Posterior cingulate gyrus (tissue), 11 donors: ENCODE results near the gene RPUSD3.
"Not testable (repeated sequence)": the region's sequence is repeated elsewhere in the genome, so short reads cannot be mapped to it uniquely, and the experiment has no call there.

Experiments
- DNase-seq, 10 donors: peaks; one replicate each; pipeline versions ENCODE4 v3.0.0 to v3.0.0-alpha.2; 2020 to 2021; ENCODE audit warnings: mixed read lengths in 3 of 10
- intact Hi-C: fragments of 100-400 bp; cut with DNase I; formaldehyde crosslinking; loops from one replicate; pipeline ENCODE4 v1.15.1; 2023

Gene RPUSD3

GRCh38 chr3:9843715-9844438 lies at the start of gene RPUSD3:
RPUSD3 (minus strand) TSS chr3:9844008; CDS start chr3:9843990, 18 bp downstream.
- intact Hi-C loops, result loop anchor here (5.0 kb wide), 1 partner anchor 48 kb away; the partner anchor contains the start of gene JAGN1
- peak; percentile 98 to 100 (median 100) for DNase-seq

DNA sequence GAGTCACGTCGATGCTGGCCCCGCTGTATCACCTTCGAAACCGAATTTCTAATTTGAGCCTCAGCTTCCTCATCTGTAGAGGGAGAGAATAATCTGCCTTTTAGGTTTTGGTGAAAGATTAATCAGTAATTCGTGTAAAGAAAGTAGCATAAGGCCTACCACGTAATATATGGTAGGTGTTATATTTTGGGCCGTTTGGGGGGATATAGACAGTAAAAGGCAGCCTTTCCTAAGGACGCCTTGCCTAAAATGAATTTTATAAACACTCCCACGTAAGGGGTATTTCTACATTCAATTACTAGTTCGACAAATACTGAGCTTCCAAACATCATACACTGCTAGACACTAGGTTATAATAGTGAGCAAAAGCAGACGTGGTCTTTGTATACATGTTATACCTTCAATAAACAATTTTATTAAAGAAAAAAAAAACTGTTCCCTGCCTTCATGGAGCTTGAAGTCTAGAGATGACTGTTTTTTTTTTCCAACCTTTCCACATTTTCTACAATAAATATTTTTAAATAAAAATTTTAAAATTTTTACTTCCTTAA lies 47.3 kb upstream of the RPUSD3 start:
- DNase-seq, result no peak
- intact Hi-C loops, result loop anchor here (5.0 kb wide), 2 partner anchors 41 to 49 kb away; partner anchors contain the start of genes CRELD1 and RPUSD3

DNA sequence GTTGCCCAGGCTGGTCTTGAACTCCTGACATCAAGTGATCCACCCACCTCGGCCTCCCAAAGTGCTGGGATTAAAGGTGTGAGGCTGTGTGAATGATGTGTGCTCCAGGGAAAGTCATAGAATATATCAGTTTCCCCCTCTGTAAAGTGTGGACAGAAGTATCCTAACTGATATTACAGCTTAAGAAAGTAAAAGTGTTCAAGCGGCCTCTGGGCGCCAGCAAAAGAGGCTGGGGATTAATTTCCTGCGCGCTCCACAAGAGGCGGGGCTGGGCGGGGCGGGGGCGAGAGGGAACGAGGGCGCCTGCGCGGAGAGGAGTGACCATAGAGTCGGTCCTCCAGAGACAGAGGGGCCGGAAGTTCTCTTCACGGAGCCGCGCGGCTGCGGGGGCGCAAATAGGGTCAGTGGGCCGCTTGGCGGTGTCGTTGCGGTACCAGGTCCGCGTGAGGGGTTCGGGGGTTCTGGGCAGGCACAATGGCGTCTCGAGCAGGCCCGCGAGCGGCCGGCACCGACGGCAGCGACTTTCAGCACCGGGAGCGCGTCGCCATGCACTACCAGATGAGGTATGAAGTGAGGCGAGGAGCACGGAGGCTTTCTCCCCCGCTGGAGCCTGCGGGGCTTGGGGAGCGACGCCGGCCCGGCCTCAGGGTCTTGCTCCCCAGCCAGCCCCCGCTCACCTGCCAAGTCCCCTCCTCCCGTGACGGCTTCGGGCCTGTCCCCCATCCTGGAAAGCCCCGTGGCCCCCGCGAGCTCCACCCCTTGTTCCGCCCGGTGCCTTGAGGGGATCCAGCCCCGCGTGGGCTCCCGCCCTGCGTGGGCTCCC lies 46.7 kb upstream of the RPUSD3 start, which contains the start of gene JAGN1:
Gene JAGN1 (plus strand): TSS at position 362 of the 823 bp plus-strand sequence. CDS start 113 bp downstream, at position 475.
- peak; percentile 83 to 98 (median 87) for DNase-seq
- intact Hi-C loops, result loop anchor here (1.0 to 5.0 kb wide), 3 partner anchors 42 to 56 kb away; partner anchors contain the start of genes CRELD1 and RPUSD3

DNA sequence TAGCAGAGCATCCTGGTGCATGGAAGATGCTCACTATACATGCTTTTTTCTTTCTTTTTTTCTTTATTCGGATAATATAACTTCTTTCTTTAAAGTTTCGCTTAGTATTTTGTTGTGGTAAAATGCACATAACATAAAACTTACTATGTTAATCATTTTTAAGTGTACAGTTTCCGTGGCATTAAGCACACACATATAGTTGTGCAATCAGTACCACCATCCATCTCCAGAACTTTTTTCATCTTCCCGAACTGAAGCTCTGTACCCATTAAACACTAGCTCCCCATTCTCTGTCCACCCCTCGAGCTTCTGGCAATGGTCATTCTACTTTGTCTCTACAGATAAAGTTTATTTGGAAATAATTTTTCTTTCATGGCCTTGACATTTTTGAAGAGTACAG lies 45.6 kb upstream of the RPUSD3 start:
- intact Hi-C loops, result no loop called here
- no peak for DNase-seq

GRCh38 chr3:9888540-9888939 lies 44.7 kb upstream of the RPUSD3 start:
- DNase-seq, result no peak

DNA sequence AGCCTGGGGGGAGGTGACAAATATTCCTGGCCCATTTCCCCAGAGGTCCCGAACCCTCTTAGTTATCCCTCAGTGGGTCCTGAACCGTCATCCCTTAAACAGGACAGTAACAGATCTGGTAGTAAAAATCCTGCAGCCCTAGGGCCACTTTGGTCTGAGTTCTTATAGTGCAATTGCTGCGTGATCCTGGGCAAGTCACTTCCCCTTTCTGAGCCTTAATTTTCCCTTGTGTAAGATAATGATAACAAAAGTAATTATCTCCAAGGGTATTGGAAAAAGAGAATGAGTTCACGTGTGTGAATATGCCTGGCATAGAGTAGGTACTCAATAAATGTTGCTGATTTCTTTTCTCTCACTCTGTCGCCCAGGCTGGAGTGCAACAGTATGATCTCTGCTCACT lies 43.7 kb upstream of the RPUSD3 start:
- DNase-seq, result no peak
- intact Hi-C loops, result no loop called here

More at GRCh38 chr3:9888540-9888939, 44.7 kb upstream of the RPUSD3 start:
- intact Hi-C loops, result no loop called here

DNA sequence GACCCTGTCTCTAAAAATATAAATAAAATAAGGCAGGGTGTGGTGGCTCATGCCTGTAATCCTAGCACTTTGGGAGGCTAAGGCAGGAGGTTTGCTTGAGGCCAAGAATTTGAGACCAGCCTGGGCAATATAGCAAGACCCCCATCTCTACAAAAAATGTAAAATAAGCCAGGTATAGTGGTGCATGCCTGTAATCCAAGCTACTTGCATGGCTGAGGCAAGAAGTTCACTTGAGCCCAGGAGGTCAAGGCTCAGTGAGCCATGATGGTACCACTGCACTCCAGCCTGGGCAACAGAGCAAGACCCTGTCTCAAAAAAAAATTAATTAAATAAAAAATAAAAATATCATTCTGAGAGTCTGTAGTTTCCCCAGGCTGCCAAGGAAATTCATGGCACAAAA lies 42.5 kb upstream of the RPUSD3 start:
- no peak for DNase-seq
- intact Hi-C loops, result no loop called here

DNA sequence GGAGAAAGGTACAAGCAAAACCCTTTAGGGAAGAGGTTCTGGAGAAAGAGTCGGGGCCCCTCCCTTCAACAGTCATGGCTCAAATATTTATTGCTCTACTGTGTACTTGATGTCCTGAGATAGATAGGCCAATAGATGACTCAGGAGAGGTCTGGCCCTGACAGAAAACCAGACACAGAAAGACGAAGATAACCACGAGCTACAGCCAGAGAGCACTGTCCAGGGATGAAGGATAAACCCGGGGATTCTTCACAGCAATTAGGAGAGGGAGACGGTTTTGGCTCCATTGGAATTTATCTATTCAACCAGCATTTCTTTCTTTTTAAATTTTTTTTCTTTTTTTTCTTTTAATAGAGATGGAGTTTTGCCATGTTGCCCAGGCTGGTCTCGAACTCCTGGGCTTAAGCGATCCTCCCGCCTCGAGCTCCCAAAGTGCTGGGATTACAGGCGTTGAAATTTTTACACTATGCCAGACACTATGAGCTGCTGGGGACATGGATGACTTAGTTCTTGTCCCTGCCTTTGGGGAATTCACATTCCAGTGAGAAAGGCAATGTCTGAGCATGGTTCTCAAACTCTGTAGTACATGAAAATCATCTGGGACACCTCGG lies 40.9 kb upstream of the RPUSD3 start:
- no peak for DNase-seq
- intact Hi-C loops, result no loop called here

DNA sequence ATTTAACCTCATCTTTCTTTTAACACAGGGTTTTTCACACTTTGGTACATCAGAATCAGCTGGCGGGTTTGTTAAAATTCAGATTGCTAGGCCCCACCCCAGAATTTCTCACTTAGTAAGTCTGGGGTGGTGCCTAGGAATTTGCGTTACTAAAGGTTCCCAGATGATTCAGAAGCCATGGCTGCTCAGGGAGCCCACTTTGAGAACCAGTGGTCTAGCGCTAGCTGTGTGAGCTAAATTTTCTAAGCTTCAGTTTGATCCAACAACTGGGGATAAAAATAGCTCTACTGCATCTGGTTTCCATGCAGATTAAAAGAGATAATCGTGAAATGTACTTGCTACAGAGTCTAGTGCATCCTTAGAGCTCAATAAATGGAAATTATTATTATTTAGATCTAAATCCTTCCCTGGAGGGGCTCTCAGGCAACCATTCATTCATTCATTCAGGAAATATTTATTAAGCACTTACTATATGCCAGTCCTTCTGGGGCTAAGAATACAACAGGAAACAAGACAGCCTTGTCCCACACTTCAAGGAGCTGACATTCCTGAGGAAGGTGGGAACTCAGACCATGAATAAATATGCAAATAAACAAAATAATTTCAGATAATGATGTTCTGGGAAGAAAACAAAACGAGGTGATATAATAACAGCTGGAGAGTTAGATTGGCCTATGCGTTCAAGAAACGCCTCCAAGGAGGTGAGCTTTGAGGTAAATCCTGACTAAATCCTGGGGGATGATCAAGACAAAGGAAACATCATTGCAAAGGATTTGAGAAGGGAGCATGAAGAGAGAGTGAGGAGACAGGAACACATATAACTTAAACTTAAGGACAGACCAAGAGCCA lies 40.1 kb upstream of the RPUSD3 start:
- intact Hi-C loops, result no loop called here

GRCh38 chr3:9881441-9881840 lies 37.6 kb upstream of the RPUSD3 start:
- no peak for DNase-seq

More for the DNA sequence above, 40.1 kb upstream of the RPUSD3 start:
- no peak for DNase-seq

GRCh38 chr3:9879830-9880549 lies 36.2 kb upstream of the RPUSD3 start, which contains the start of gene CIDEC:
CIDEC (minus strand) TSS chr3:9880253; CDS start chr3:9878486, 1,767 bp downstream.
- intact Hi-C loops, result no loop called here
- no peak for DNase-seq

More at GRCh38 chr3:9881441-9881840, 37.6 kb upstream of the RPUSD3 start:
- intact Hi-C loops, result no loop called here

GRCh38 chr3:9878700-9879099 lies 34.9 kb upstream of the RPUSD3 start:
- DNase-seq, result no peak
- intact Hi-C loops, result no loop called here

DNA sequence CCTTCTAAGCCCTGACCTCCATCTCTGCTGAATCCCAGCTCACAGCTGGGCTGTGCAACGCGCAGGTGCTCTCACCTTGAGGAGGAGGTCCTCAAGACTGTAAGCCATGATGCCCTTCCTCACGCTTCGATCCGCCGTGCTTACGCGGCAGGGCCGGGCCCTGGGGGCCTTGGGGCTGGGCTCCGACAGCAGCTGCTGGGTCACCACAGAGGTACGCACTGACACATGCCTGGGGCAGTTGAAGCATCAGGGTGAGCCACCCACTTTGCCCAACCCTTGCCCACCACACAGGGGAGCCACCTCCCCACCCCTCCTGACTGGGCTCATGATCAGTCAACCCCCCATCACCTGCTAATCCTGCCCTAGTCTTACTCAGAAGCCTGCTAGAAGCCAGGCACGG lies 33.2 kb upstream of the RPUSD3 start:
- intact Hi-C loops, result no loop called here

GRCh38 chr3:9876255-9876654 lies 32.4 kb upstream of the RPUSD3 start:
- intact Hi-C loops, DNase-seq: not testable (repeated sequence)

More for the DNA sequence above, 33.2 kb upstream of the RPUSD3 start:
- no peak for DNase-seq

DNA sequence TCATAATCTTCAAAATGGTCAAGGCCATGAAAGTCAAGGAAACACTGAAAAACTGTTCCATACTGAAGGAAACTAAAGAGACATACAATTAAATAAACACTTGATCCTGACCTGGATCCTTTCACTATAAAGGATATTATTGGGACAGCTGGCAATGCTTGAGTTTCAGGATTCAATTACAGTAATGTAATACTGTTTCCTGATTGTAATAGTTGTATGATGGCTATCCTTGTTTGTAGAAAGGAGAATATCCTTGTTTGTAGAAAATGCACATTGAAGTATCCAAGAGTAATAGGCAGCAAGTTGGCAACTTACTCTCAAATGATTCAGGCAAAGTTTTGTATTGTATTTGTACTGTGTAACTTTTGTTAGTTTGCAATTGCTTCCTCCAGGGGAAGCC lies 31.6 kb upstream of the RPUSD3 start:
- no peak for DNase-seq
- intact Hi-C loops, result no loop called here

DNA sequence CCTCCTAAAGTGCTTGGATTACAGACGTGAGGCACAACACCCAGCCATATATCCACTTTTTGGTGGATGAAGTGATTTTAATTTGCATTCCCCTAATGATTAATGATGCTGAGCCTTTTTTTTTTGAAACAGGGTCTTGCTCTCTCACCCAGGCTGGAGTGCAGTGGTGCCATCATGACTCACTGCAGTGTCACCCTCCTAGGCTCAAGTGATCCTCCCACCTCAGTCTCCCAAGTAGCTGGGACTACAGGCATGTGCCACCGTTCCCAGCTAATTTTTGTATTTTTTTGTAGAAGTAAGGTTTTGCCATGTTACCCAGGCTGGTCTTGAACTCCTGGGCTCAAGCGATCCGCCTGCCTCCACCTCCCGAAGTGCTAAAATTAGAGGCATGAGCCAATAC lies 28.3 kb upstream of the RPUSD3 start:
- intact Hi-C loops, DNase-seq: not testable (repeated sequence)

DNA sequence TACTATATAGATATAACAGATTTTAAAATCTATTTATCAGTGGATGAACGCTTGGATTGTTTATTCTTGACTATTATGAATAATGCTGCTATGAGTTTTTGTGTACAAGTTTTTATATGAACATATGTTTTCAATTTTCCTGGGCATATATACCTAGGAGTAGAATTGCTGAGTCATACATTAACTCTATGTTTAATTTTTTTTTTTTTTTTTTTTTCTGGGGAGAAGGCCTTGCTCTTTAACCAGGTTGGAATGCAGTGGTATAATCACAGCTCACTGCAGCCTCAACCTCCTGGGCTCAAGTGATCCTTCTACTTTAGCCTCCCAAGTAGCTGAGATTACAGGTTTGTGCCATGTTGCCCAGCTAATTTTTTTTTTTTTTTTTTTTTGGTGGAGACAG lies 27.2 kb upstream of the RPUSD3 start:
- intact Hi-C loops, result no loop called here
- no peak for DNase-seq

GRCh38 chr3:9869955-9870354 lies 26.1 kb upstream of the RPUSD3 start:
- no peak for DNase-seq
- intact Hi-C loops, result no loop called here

- intact Hi-C loops, result no loop called here
- DNase-seq, result no peak
These were observed 23.3 kb upstream of the RPUSD3 start for GRCh38 chr3:9867106-9867505.
